Upper lobe of left lung (tissue), 6 donors: ENCODE results near the gene KRT25. TPM values are rescaled to one million over a fixed set of nuclear protein-coding genes. Genes with fewer than 3 reads are reported as not detected.

Source experiments
- ATAC-seq, 2 donors: fragments of 200-7000 bp; cut with Tn5 transposase; one replicate each; pipeline ENCODE4 v1.9.1; 2022; ENCODE audit warnings: mild to moderate bottlenecking in 2 of 2, moderate library complexity in 2 of 2; ENCODE audit not compliant: low FRiP score in 2 of 2
- DNase-seq, 2 donors: peaks; one replicate each; pipeline ENCODE4 v3.0.0-alpha.2; 2019 to 2020
- H3K27ac ChIP-seq, 4 donors: fragments of 200-600 bp; sonication (generic); one replicate each; pipeline ENCODE4 v1.5.1; 2016 to 2019
- H3K27me3 ChIP-seq, 4 donors: fragments of 200-600 bp; sonication (generic); one replicate each; pipeline ENCODE4 v1.5.1; 2017 to 2019
- H3K36me3 ChIP-seq, 4 donors: fragments of 200-600 bp; sonication (generic); one replicate each; pipeline ENCODE4 v1.5.1; 2016 to 2019
- H3K4me1 ChIP-seq, 4 donors: fragments of 200-600 bp; sonication (generic); one replicate each; pipeline ENCODE4 v1.5.1; 2018 to 2019
- H3K4me3 ChIP-seq, 4 donors: fragments of 200-600 bp; sonication (generic); one replicate each; pipeline ENCODE4 v1.5.1; 2017 to 2019; ENCODE audit warnings: mild to moderate bottlenecking in 2 of 4, moderate library complexity in 1 of 4
- H3K9me3 ChIP-seq, 4 donors: fragments of 200-600 bp; sonication (generic); one replicate each; pipeline ENCODE4 v1.5.1; 2018 to 2019
- EP300 ChIP-seq, 4 donors: sonication (generic); formaldehyde crosslinking; IDR thresholded peaks; one replicate each; pipeline ENCODE4 v1.5.1; 2017; ENCODE audit warnings: antibody characterized with exemption in 4 of 4, control low read depth in 2 of 4
- POLR2A ChIP-seq, 4 donors: fragments of 450-650 bp; IDR thresholded peaks; one replicate each; pipeline ENCODE4 v1.5.1; 2016 to 2017; ENCODE audit warnings: antibody characterized with exemption in 4 of 4, mild to moderate bottlenecking in 2 of 4
- POLR2AphosphoS5 ChIP-seq, 2 donors: sonication (generic); formaldehyde crosslinking; IDR thresholded peaks; one replicate each; pipeline ENCODE4 v1.5.1; 2017; ENCODE audit warnings: antibody characterized with exemption in 2 of 2
- WGBS, 2 donors: methylation state at CpG; one replicate each; pipeline ENCODE4 v1.1.5; 2017 to 2018; 5-methylcytosine and 5-hydroxymethylcytosine counted together
- total RNA-seq, 6 donors: library from RNA; depleted of rRNA in 4 of 6; stranded (reverse); fragments of >200 nt in 4 of 6; gene quantifications; one replicate each; pipeline versions ENCODE4 v1.1.0 to v1.2.1, GENCODE V29; 2016 to 2021
- TF ChIP-seq, protein P1 (sequence below), 6 experiments: fragments of 450-650 bp in 4 of 6; fragments of 200-600 bp in 2 of 6; sonication (generic) in 2 of 6; IDR thresholded peaks; one replicate each; pipeline ENCODE4 v1.5.1; 2016 to 2019; ENCODE audit warnings: antibody characterized with exemption in 6 of 6
- donor health status: DM: no; HTN: no; CAD: no; lungs with moderate emphysema.
- donor health status: DM: no; HTN: yes; CAD: no; lungs with severe emphysema.

Gene KRT25
- total RNA-seq, 6 donors from 2014 or later, result not detected

DNA sequence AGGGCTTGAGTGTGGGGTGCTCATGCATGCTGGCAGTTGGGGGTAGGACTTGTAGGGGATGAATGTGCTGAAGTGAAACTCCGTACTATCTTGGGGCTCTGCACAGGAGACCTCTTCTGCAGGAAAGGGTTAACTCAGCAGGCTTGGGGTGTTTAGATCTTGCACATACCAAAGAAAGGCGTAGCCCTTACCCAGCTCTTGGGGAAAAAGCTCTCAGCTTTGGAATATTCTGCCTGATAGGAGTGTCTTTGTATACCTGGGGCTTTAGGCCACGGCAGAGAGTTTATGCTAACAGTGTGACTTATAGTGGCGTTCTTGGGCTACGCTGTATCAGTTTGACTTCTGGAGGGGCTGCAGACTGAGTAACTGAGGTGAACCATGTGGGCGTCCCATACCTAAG is 21.1 kb downstream of the KRT25 start:
- H3K9me3 ChIP-seq, result no peaks in the 10 kb centered on the region
- ATAC-seq, result no peak
- no peak overlapping the region for H3K4me3 ChIP-seq
- WGBS, 2 donors, result 75 to 93% methylated on average over 2 to 6 of the region's 6 CpGs
- no peak for DNase-seq
- no peak for TF ChIP-seq EP300 (IDR thresholded peaks at IDR 0.05)
- no peak for TF ChIP-seq POLR2AphosphoS5 (IDR thresholded peaks at IDR 0.05)
- TF ChIP-seq, protein P1, sequence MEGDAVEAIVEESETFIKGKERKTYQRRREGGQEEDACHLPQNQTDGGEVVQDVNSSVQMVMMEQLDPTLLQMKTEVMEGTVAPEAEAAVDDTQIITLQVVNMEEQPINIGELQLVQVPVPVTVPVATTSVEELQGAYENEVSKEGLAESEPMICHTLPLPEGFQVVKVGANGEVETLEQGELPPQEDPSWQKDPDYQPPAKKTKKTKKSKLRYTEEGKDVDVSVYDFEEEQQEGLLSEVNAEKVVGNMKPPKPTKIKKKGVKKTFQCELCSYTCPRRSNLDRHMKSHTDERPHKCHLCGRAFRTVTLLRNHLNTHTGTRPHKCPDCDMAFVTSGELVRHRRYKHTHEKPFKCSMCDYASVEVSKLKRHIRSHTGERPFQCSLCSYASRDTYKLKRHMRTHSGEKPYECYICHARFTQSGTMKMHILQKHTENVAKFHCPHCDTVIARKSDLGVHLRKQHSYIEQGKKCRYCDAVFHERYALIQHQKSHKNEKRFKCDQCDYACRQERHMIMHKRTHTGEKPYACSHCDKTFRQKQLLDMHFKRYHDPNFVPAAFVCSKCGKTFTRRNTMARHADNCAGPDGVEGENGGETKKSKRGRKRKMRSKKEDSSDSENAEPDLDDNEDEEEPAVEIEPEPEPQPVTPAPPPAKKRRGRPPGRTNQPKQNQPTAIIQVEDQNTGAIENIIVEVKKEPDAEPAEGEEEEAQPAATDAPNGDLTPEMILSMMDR (IDR thresholded peaks at IDR 0.05), result no peak
- no peak for TF ChIP-seq POLR2A (IDR thresholded peaks at IDR 0.05)
- H3K27me3 ChIP-seq, result no peaks in the 10 kb centered on the region
- H3K36me3 ChIP-seq, result no peaks in the 10 kb centered on the region
- H3K27ac ChIP-seq, result no peak overlapping the region
- no peaks in the 10 kb centered on the region for H3K4me1 ChIP-seq

DNA sequence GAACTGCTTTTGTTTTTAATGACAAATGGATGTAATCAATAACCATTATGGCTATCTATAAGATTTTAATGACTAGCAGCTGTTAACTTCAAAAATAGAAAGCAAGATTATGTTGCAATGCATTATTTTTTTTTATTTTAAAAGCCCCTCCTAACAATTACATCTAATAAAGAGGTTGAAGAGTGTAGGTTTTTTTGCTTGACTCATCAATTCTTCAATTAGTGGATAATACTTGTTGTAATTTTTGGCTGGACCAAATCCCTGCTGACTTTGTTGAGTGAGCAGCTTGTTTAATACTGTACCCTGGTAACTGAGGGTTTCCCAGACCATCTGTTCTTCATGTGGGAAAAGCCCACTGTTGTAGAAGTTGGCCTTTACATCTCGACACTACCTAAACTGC is 24.2 kb downstream of the KRT25 start:
- Histone ChIP-seq H3K36me3 (no peaks in the 10 kb centered on the region), H3K27me3 (no peaks in the 10 kb centered on the region), H3K4me3 (no peak overlapping the region), H3K4me1 (no peaks in the 10 kb centered on the region), H3K9me3 (no peaks in the 10 kb centered on the region), H3K27ac (no peak overlapping the region)
- no peak for TF ChIP-seq POLR2A (IDR thresholded peaks at IDR 0.05)
- TF ChIP-seq, protein P1 (IDR thresholded peaks at IDR 0.05), result no peak
- no peak for TF ChIP-seq POLR2AphosphoS5 (IDR thresholded peaks at IDR 0.05)
- no peak for TF ChIP-seq EP300 (IDR thresholded peaks at IDR 0.05)
- ATAC-seq (no peak), DNase-seq (no peak)
- 83 to 86% methylated on average over 1 of the region's 1 CpG for WGBS, 2 donors

DNA sequence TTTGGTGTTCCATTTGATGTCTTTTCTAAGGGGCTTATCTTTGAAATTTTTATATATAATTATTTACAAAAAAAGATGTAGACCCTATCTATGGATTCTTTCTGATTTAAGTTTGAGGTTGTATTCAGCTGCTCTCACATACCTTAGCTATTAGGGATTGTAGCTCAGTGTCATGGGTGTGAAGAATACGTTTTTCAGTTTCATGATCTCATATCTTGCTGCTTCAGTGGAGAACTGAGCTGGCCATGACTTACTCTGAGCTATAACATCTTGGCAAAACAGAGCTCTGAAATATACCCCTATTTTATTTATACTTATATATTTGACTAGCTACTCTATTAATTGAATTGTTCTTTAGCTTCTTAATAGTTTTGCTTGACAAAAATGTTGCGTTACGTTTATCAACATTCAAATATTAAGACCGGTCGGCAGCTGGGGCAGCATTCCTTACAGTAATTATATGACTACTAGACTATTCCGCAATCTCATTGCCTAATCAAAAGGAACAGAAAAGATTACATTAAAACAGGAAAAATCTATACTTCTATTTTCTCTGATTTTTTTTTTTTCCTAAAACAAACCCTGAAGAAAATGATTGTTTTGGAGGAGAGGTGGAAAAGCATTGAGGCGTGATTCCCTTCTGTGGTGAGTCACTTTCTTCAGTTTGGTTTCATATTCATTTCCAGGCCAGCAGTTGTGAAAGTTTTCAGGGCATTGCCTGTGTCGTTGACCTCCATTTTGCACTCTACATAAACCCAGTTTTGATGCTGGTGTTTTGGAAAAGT is 27.5 kb downstream of the KRT25 start:
- H3K9me3 ChIP-seq, result no peaks in the 10 kb centered on the region
- ATAC-seq, result peak in 1 of 2 donors; percentile 67
- H3K36me3 ChIP-seq, result no peaks in the 10 kb centered on the region
- no peak overlapping the region for H3K4me3 ChIP-seq
- 56 to 57% methylated on average over 8 of the region's 8 CpGs for WGBS, 2 donors
- no peaks in the 10 kb centered on the region for H3K27me3 ChIP-seq
- H3K27ac ChIP-seq, result no peak overlapping the region
- no peak for TF ChIP-seq POLR2AphosphoS5 (IDR thresholded peaks at IDR 0.05)
- no peak for TF ChIP-seq POLR2A (IDR thresholded peaks at IDR 0.05)
- no peak for TF ChIP-seq EP300 (IDR thresholded peaks at IDR 0.05)
- TF ChIP-seq, protein P1 (IDR thresholded peaks at IDR 0.05), result no peak
- no peak for DNase-seq
- no peaks in the 10 kb centered on the region for H3K4me1 ChIP-seq

DNA sequence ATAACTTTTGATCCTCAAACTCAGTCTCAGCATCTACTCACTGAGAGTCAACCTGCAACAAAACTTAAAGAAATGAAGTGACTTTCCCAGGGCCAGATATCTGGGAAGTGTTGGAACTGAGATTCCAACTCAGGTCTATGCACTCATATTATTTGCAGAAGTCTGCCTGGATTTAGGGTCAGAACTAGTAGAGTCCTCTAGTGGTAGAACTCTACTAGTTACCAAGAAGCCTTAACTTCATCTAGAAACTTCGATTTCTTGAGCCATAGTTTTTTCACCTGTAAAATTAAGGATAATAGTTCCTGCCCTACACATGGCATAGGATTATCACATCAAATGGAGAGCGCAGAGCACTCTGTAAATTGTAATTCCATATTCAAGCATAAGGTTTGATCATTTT is 28.2 kb downstream of the KRT25 start:
- Histone ChIP-seq H3K27me3 (no peaks in the 10 kb centered on the region), H3K27ac (no peak overlapping the region), H3K9me3 (no peaks in the 10 kb centered on the region), H3K36me3 (no peaks in the 10 kb centered on the region), H3K4me3 (no peak overlapping the region), H3K4me1 (no peaks in the 10 kb centered on the region)
- 74 to 75% methylated on average over 2 of the region's 2 CpGs for WGBS, 2 donors
- DNase-seq, result no peak
- no peak for ATAC-seq
- TF ChIP-seq EP300 (IDR thresholded peaks at IDR 0.05), result no peak
- TF ChIP-seq, protein P1 (IDR thresholded peaks at IDR 0.05), result peak in 5 of 6 experiments; percentile 6 to 48 (median 36)

DNA sequence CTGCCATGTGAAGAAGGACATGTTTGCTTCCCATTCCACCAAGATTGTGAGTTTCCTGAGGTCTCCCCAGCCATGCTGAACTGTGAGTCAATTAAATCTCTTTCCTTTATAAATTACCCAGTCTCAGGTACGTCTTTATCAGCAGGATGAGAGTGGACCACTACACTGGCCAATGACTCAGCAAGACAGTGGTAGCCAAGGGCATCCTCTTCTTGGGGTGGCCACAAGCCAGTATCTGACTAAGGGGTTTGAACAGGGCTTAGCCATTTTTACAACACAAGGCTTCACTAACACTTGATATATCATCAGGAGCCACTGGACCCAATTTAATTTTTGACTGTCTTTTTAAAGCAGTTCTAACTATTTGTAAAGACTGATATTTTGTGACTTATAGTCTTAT is 30.5 kb downstream of the KRT25 start:
- Histone ChIP-seq H3K36me3 (no peaks in the 10 kb centered on the region), H3K9me3 (no peaks in the 10 kb centered on the region), H3K27ac (no peak overlapping the region), H3K27me3 (no peaks in the 10 kb centered on the region), H3K4me1 (no peaks in the 10 kb centered on the region), H3K4me3 (no peak overlapping the region)
- DNase-seq (no peak), ATAC-seq (no peak)
- TF ChIP-seq POLR2AphosphoS5 (IDR thresholded peaks at IDR 0.05), result no peak
- 67 to 70% methylated on average over 1 of the region's 1 CpG for WGBS, 2 donors
